GM23338 (cell line): Measurements from ENCODE around the gene ADCYAP1R1.

Source experiments
- CREB1 ChIP-seq: fragments of 250-450 bp; sonication (Bioruptor Pico); IDR thresholded peaks from 2 replicates; pipeline ENCODE4 v1.5.0; 2020; ENCODE audit warnings: low read depth, mild to moderate bottlenecking, moderate library complexity
- EZH2 ChIP-seq: fragments of 200-600 bp; sonication (generic); IDR thresholded peaks from one replicate; pipeline ENCODE4 v1.8.0; 2017; ENCODE audit warnings: antibody characterized with exemption, mild to moderate bottlenecking, low read depth; ENCODE audit not compliant: unreplicated experiment
- EZH2phosphoT487 ChIP-seq: fragments of 200-600 bp; sonication (generic); IDR thresholded peaks from one replicate; pipeline ENCODE4 v1.8.1; 2018; ENCODE audit warnings: antibody characterized with exemption; ENCODE audit not compliant: unreplicated experiment
- JUNB ChIP-seq: IDR thresholded peaks from one replicate; pipeline ENCODE4 v1.6.1; 2016; ENCODE audit warnings: antibody characterized with exemption; ENCODE audit not compliant: unreplicated experiment
- POLR2AphosphoS5 ChIP-seq: IDR thresholded peaks from 2 replicates; pipeline ENCODE4 v1.6.1; 2016; ENCODE audit warnings: antibody characterized with exemption, low read depth
- ZNF114 ChIP-seq: fragments of 250-450 bp; sonication (Bioruptor Pico); IDR thresholded peaks from 2 replicates; pipeline ENCODE4 v1.5.0; 2020; ENCODE audit warnings: mild to moderate bottlenecking, moderate library complexity
- ZNF331 ChIP-seq: fragments of 250-450 bp; sonication (Bioruptor Pico); IDR thresholded peaks from 2 replicates; pipeline ENCODE4 v1.5.0; 2020; ENCODE audit warnings: low read depth, mild to moderate bottlenecking, moderate library complexity
- TF ChIP-seq, protein P1 (sequence below), 2 experiments: fragments of 200-600 bp in 1 of 2; sonication (generic) in 1 of 2; conservative IDR thresholded peaks; 2 replicates each; pipeline versions ENCODE4 v1.5.1 to v1.6.1; 2016 to 2017; ENCODE audit warnings: antibody characterized with exemption in 2 of 2, low read depth in 2 of 2, mild to moderate bottlenecking in 2 of 2, moderate library complexity in 1 of 2
- TF ChIP-seq, protein P2 (sequence below): IDR thresholded peaks from one replicate; pipeline ENCODE4 v1.6.1; 2018; ENCODE audit warnings: antibody characterized with exemption; ENCODE audit not compliant: unreplicated experiment
- TF ChIP-seq, protein P3 (sequence below): IDR thresholded peaks from 2 replicates; pipeline ENCODE4 v1.6.1; 2016; ENCODE audit warnings: antibody characterized with exemption

DNA sequence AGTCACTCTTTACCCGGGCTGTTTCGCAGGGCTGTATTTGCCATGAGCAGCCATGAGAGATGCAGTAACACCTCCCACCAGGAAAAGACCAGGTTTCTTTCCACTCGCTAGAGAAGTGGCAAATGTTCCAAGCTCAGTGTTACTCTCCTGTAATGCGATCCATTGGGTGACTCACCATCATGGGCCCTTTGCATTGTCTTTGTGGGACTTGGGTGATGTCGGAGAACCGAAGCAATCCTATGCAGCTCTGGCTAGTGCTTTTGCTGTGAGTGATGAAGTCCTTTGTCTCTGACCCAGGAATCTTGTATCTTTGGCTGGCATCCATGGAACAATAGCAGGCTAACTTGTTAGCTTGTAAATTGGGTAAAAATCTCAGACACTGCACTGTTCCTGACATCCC lies 48.4 kb upstream of the ADCYAP1R1 start:
- TF ChIP-seq, protein P1, sequence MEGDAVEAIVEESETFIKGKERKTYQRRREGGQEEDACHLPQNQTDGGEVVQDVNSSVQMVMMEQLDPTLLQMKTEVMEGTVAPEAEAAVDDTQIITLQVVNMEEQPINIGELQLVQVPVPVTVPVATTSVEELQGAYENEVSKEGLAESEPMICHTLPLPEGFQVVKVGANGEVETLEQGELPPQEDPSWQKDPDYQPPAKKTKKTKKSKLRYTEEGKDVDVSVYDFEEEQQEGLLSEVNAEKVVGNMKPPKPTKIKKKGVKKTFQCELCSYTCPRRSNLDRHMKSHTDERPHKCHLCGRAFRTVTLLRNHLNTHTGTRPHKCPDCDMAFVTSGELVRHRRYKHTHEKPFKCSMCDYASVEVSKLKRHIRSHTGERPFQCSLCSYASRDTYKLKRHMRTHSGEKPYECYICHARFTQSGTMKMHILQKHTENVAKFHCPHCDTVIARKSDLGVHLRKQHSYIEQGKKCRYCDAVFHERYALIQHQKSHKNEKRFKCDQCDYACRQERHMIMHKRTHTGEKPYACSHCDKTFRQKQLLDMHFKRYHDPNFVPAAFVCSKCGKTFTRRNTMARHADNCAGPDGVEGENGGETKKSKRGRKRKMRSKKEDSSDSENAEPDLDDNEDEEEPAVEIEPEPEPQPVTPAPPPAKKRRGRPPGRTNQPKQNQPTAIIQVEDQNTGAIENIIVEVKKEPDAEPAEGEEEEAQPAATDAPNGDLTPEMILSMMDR (conservative IDR thresholded peaks at IDR 0.05; ENCODE audit: low read depth in 2 of 2), result no peak
- no peak for TF ChIP-seq POLR2AphosphoS5
- TF ChIP-seq EZH2, result no peak
- TF ChIP-seq ZNF331, result no peak
- TF ChIP-seq, protein P2, sequence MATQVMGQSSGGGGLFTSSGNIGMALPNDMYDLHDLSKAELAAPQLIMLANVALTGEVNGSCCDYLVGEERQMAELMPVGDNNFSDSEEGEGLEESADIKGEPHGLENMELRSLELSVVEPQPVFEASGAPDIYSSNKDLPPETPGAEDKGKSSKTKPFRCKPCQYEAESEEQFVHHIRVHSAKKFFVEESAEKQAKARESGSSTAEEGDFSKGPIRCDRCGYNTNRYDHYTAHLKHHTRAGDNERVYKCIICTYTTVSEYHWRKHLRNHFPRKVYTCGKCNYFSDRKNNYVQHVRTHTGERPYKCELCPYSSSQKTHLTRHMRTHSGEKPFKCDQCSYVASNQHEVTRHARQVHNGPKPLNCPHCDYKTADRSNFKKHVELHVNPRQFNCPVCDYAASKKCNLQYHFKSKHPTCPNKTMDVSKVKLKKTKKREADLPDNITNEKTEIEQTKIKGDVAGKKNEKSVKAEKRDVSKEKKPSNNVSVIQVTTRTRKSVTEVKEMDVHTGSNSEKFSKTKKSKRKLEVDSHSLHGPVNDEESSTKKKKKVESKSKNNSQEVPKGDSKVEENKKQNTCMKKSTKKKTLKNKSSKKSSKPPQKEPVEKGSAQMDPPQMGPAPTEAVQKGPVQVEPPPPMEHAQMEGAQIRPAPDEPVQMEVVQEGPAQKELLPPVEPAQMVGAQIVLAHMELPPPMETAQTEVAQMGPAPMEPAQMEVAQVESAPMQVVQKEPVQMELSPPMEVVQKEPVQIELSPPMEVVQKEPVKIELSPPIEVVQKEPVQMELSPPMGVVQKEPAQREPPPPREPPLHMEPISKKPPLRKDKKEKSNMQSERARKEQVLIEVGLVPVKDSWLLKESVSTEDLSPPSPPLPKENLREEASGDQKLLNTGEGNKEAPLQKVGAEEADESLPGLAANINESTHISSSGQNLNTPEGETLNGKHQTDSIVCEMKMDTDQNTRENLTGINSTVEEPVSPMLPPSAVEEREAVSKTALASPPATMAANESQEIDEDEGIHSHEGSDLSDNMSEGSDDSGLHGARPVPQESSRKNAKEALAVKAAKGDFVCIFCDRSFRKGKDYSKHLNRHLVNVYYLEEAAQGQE, result no peak
- no peak for TF ChIP-seq EZH2phosphoT487
- TF ChIP-seq CREB1, result no peak
- no peak for TF ChIP-seq JUNB
- no peak for TF ChIP-seq ZNF114 (CRISPR knock-in tag)
- TF ChIP-seq, protein P3, sequence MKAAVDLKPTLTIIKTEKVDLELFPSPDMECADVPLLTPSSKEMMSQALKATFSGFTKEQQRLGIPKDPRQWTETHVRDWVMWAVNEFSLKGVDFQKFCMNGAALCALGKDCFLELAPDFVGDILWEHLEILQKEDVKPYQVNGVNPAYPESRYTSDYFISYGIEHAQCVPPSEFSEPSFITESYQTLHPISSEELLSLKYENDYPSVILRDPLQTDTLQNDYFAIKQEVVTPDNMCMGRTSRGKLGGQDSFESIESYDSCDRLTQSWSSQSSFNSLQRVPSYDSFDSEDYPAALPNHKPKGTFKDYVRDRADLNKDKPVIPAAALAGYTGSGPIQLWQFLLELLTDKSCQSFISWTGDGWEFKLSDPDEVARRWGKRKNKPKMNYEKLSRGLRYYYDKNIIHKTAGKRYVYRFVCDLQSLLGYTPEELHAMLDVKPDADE, result no peak
